ENCODE results near the gene CDK8. TPM values are rescaled to one million over a fixed set of nuclear protein-coding genes. Genes with fewer than 3 reads are reported as not detected.

The CDK8 gene
- total RNA-seq, 1 donor from 2014 or later: 18.2 TPM

- H3K36me3 Mint-ChIP-seq (ENCODE audit: low read depth): peaks cover 14% of the 10 kb centered on the region
- no peak overlapping the region for H3K4me3 Mint-ChIP-seq (ENCODE audit: unreplicated experiment)
- H3K27me3 Mint-ChIP-seq (ENCODE audit: low read depth): no peaks in the 10 kb centered on the region
- no peak overlapping the region for H3K27ac Mint-ChIP-seq (ENCODE audit: unreplicated experiment)
- no peak for DNase-seq (ENCODE audit: low spot score)
- TF ChIP-seq CTCF (IDR thresholded peaks at IDR 0.05): no peak
- H3K4me1 Mint-ChIP-seq (ENCODE audit: low read depth): no peaks in the 10 kb centered on the region
- H3K9me3 Mint-ChIP-seq (ENCODE audit: low read depth): peaks cover 40% of the 10 kb centered on the region
Measured at GRCh38 chr13:26436914-26437313, 183.0 kb downstream of the CDK8 start.

GRCh38 chr13:26440111-26440510 is 186.2 kb downstream of the CDK8 start:
- peaks cover 14% of the 10 kb centered on the region for H3K36me3 Mint-ChIP-seq (ENCODE audit: low read depth)
- no peak overlapping the region for H3K4me3 Mint-ChIP-seq (ENCODE audit: unreplicated experiment)
- H3K27me3 Mint-ChIP-seq (ENCODE audit: low read depth): no peaks in the 10 kb centered on the region
- no peak for DNase-seq (ENCODE audit: low spot score)
- H3K27ac Mint-ChIP-seq (ENCODE audit: unreplicated experiment): no peak overlapping the region
- H3K4me1 Mint-ChIP-seq (ENCODE audit: low read depth): peaks cover 3% of the 10 kb centered on the region
- TF ChIP-seq CTCF (IDR thresholded peaks at IDR 0.05): no peak
- H3K9me3 Mint-ChIP-seq (ENCODE audit: low read depth): peaks cover 28% of the 10 kb centered on the region

DNA sequence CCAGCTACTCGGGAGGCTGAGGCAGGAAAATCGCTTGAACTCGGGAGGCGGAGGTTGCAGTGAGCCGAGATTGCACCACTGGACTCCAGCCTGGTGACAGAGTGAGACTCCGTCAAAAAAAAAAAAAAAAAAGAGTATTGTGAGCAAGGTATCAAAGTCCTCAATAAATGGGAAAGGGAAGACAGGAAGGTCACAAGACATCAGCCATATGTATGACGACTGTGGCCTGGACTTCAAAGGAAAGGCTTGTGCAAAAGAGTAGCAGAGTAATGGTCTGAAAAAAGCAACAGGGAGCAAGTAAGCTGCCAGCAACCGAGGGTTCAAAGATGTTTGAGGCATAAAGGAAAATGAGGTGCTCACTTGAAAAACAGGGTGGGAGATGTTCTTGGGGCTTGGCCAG is 187.5 kb downstream of the CDK8 start:
- no peaks in the 10 kb centered on the region for H3K27me3 Mint-ChIP-seq (ENCODE audit: low read depth)
- no peak for DNase-seq (ENCODE audit: low spot score)
- no peak overlapping the region for H3K27ac Mint-ChIP-seq (ENCODE audit: unreplicated experiment)
- peaks cover 3% of the 10 kb centered on the region for H3K4me1 Mint-ChIP-seq (ENCODE audit: low read depth)
- peaks cover 20% of the 10 kb centered on the region for H3K9me3 Mint-ChIP-seq (ENCODE audit: low read depth)
- TF ChIP-seq CTCF (IDR thresholded peaks at IDR 0.05): no peak
- peaks cover 12% of the 10 kb centered on the region for H3K36me3 Mint-ChIP-seq (ENCODE audit: low read depth)
- H3K4me3 Mint-ChIP-seq (ENCODE audit: unreplicated experiment): no peak overlapping the region

DNA sequence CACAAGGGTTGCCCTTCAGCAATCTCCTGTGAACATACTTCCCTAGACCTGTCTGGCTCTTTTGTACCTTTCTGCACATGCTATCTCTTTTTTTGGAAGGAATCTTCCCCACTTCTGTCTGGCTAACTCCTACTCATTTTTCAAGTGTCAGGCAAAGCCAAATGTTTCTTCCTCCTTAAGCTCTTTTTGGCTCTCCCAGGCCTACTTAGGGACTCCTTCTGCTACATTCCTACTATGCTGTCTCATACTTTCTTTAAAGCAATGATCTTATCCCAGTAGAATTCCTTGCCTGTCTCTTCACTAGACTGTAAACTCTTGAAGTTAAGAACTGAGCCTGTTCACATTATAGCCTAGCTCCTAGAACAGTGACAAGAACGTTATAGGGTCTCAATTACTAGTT is 188.6 kb downstream of the CDK8 start:
- Mint-ChIP-seq H3K9me3 (ENCODE audit: low read depth) (peaks cover 9% of the 10 kb centered on the region), H3K36me3 (ENCODE audit: low read depth) (peaks cover 5% of the 10 kb centered on the region), H3K4me3 (ENCODE audit: unreplicated experiment) (no peak overlapping the region), H3K27ac (ENCODE audit: unreplicated experiment) (no peak overlapping the region), H3K27me3 (ENCODE audit: low read depth) (no peaks in the 10 kb centered on the region), H3K4me1 (ENCODE audit: low read depth) (peaks cover 3% of the 10 kb centered on the region)
- no peak for DNase-seq (ENCODE audit: low spot score)
- TF ChIP-seq CTCF (IDR thresholded peaks at IDR 0.05): no peak

GRCh38 chr13:26445092-26445491 is 191.2 kb downstream of the CDK8 start:
- Mint-ChIP-seq H3K9me3 (ENCODE audit: low read depth) (no peaks in the 10 kb centered on the region), H3K4me3 (ENCODE audit: unreplicated experiment) (no peak overlapping the region), H3K4me1 (ENCODE audit: low read depth) (peaks cover 3% of the 10 kb centered on the region), H3K27me3 (ENCODE audit: low read depth) (no peaks in the 10 kb centered on the region), H3K27ac (ENCODE audit: unreplicated experiment) (no peak overlapping the region), H3K36me3 (ENCODE audit: low read depth) (peaks cover 1% of the 10 kb centered on the region)
- no peak for TF ChIP-seq CTCF (IDR thresholded peaks at IDR 0.05)
- DNase-seq (ENCODE audit: low spot score): no peak
